Measurements from ENCODE around the gene TRAF2.

The TRAF2 gene

GRCh38 chr9:136902259-136902821, 16.0 kb downstream of the TRAF2 start:
- FAIRE-seq (peak; percentile 91), DNase-seq (ENCODE audit: insufficient read length) (peak; percentile 86)

GRCh38 chr9:136903041-136903554, 16.8 kb downstream of the TRAF2 start:
- no peak for DNase-seq (ENCODE audit: insufficient read length)
- FAIRE-seq = no peak
- TF ChIP-seq TAF1 (IDR thresholded peaks at IDR 0.05; ENCODE audit: borderline replicate concordance, low read depth, low read length) (no peak), POLR2A (IDR thresholded peaks at IDR 0.05; ENCODE audit: low read depth, low read length) (no peak), POLR2AphosphoS5 (IDR thresholded peaks at IDR 0.05; ENCODE audit: low read depth, low read length) (no peak)

More at GRCh38 chr9:136902259-136902821, 16.0 kb downstream of the TRAF2 start:
- TF ChIP-seq POLR2AphosphoS5 (IDR thresholded peaks at IDR 0.05; ENCODE audit: low read depth, low read length) (peak; percentile 64; the same call in 1 of the 2 replicates), TAF1 (IDR thresholded peaks at IDR 0.05; ENCODE audit: borderline replicate concordance, low read depth, low read length) (no peak), POLR2A (IDR thresholded peaks at IDR 0.05; ENCODE audit: low read depth, low read length) (peak; percentile 63; the same call in 1 of the 2 replicates)

GRCh38 chr9:136906266-136906665, 19.9 kb downstream of the TRAF2 start:
- FAIRE-seq = peak; percentile 38
- no peak for DNase-seq (ENCODE audit: insufficient read length)
- TF ChIP-seq POLR2A (IDR thresholded peaks at IDR 0.05; ENCODE audit: low read depth, low read length) (no peak), POLR2AphosphoS5 (IDR thresholded peaks at IDR 0.05; ENCODE audit: low read depth, low read length) (no peak), TAF1 (IDR thresholded peaks at IDR 0.05; ENCODE audit: borderline replicate concordance, low read depth, low read length) (no peak)

GRCh38 chr9:136907011-136907914, 20.9 kb downstream of the TRAF2 start:
- FAIRE-seq = no peak
- TF ChIP-seq POLR2AphosphoS5 (IDR thresholded peaks at IDR 0.05; ENCODE audit: low read depth, low read length) (no peak), POLR2A (IDR thresholded peaks at IDR 0.05; ENCODE audit: low read depth, low read length) (no peak), TAF1 (IDR thresholded peaks at IDR 0.05; ENCODE audit: borderline replicate concordance, low read depth, low read length) (no peak)
- DNase-seq (ENCODE audit: insufficient read length) = no peak

GRCh38 chr9:136910197-136910900, 24.0 kb downstream of the TRAF2 start:
- no peak for FAIRE-seq
- TF ChIP-seq POLR2A (IDR thresholded peaks at IDR 0.05; ENCODE audit: low read depth, low read length) (no peak), POLR2AphosphoS5 (IDR thresholded peaks at IDR 0.05; ENCODE audit: low read depth, low read length) (no peak), TAF1 (IDR thresholded peaks at IDR 0.05; ENCODE audit: borderline replicate concordance, low read depth, low read length) (no peak)
- no peak for DNase-seq (ENCODE audit: insufficient read length)

GRCh38 chr9:136910901-136911245, 24.6 kb downstream of the TRAF2 start:
- TF ChIP-seq POLR2AphosphoS5 (IDR thresholded peaks at IDR 0.05; ENCODE audit: low read depth, low read length) = no peak
- TF ChIP-seq TAF1 (IDR thresholded peaks at IDR 0.05; ENCODE audit: borderline replicate concordance, low read depth, low read length) = no peak
- no peak for TF ChIP-seq POLR2A (IDR thresholded peaks at IDR 0.05; ENCODE audit: low read depth, low read length)
- DNase-seq (ENCODE audit: insufficient read length) (no peak), FAIRE-seq (no peak)

GRCh38 chr9:136913701-136914438, 27.6 kb downstream of the TRAF2 start:
- no peak for DNase-seq (ENCODE audit: insufficient read length)
- TF ChIP-seq TAF1 (IDR thresholded peaks at IDR 0.05; ENCODE audit: borderline replicate concordance, low read depth, low read length) = no peak
- no peak for FAIRE-seq

GRCh38 chr9:136915632-136916329, 29.5 kb downstream of the TRAF2 start:
- DNase-seq (ENCODE audit: insufficient read length) (no peak), FAIRE-seq (no peak)

GRCh38 chr9:136916330-136917184, 30.2 kb downstream of the TRAF2 start:
- no peak for DNase-seq (ENCODE audit: insufficient read length)

More at GRCh38 chr9:136915632-136916329, 29.5 kb downstream of the TRAF2 start:
- no peak for TF ChIP-seq TAF1 (IDR thresholded peaks at IDR 0.05; ENCODE audit: borderline replicate concordance, low read depth, low read length)
- no peak for TF ChIP-seq POLR2AphosphoS5 (IDR thresholded peaks at IDR 0.05; ENCODE audit: low read depth, low read length)
- no peak for TF ChIP-seq POLR2A (IDR thresholded peaks at IDR 0.05; ENCODE audit: low read depth, low read length)

More at GRCh38 chr9:136916330-136917184, 30.2 kb downstream of the TRAF2 start:
- TF ChIP-seq POLR2AphosphoS5 (IDR thresholded peaks at IDR 0.05; ENCODE audit: low read depth, low read length) (no peak), POLR2A (IDR thresholded peaks at IDR 0.05; ENCODE audit: low read depth, low read length) (no peak), TAF1 (IDR thresholded peaks at IDR 0.05; ENCODE audit: borderline replicate concordance, low read depth, low read length) (no peak)
- no peak for FAIRE-seq

Data from GM12892 (cell line).